Measurements from ENCODE around the gene ETV1. TPM values are rescaled to one million over a fixed set of nuclear protein-coding genes. Genes with fewer than 3 reads are reported as not detected.

Gene ETV1
- total and polyA plus RNA-seq, 2 of the 4 experiments (the other 2 are of a cell fraction) = 8.6 to 21.1 TPM

- no peak for TF ChIP-seq RCOR1 (IDR thresholded peaks at IDR 0.05; ENCODE audit: insufficient replicate concordance, low read length)
- no peak for TF ChIP-seq NFE2L2 (IDR thresholded peaks at IDR 0.05; ENCODE audit: low read depth, low read length)
- no peak for TF ChIP-seq RAD21 (IDR thresholded peaks at IDR 0.05; ENCODE audit: low read length)
- no peak for TF ChIP-seq USF2 (IDR thresholded peaks at IDR 0.05; ENCODE audit: low read depth, low read length)
- no peak for TF ChIP-seq RFX5 (IDR thresholded peaks at IDR 0.05; ENCODE audit: low read depth, low read length)
- Histone ChIP-seq H4K20me1 (ENCODE audit: insufficient read depth, low read length) (no peaks in the 10 kb centered on the region), H4K91ac (ENCODE audit: insufficient read depth, low read depth, low read length) (peak overlapping the region; percentile 22), H2AFZ (replicated peaks; ENCODE audit: low read length, poor library complexity) (peak overlapping the region; percentile 41), H3K23ac (ENCODE audit: low read depth, low read length) (peak overlapping the region; percentile 75; the same call in 1 of the 2 replicates), H3K79me1 (ENCODE audit: low read depth in 1 of 2, low read length in 2 of 2) (no peaks in the 10 kb centered on the region), H2AK9ac (replicated peaks; ENCODE audit: low read depth, low read length, poor library complexity) (no peak overlapping the region), H3K4ac (ENCODE audit: low read depth, low read length) (peak overlapping the region; percentile 52), H3K27ac (ENCODE audit: insufficient read depth, low read length) (peak overlapping the region; percentile 83), H3K4me2 (ENCODE audit: low read depth, low read length) (peak overlapping the region; percentile 94), H3K56ac (ENCODE audit: extremely low read depth, insufficient read depth, low read length) (peak overlapping the region; percentile 92), H2BK5ac (ENCODE audit: low read depth, low read length, poor library complexity, severe bottlenecking) (peak overlapping the region; percentile 74), H3K9me1 (ENCODE audit: insufficient read depth, low read length) (no peaks in the 10 kb centered on the region), H2BK120ac (ENCODE audit: low read depth, low read length) (peak overlapping the region; percentile 61), H3K18ac (ENCODE audit: low read depth, low read length) (peak overlapping the region; percentile 26), H3K36me3 (ENCODE audit: control insufficient read depth, insufficient read depth, low read length) (no peaks in the 10 kb centered on the region), H2BK15ac (ENCODE audit: low read depth, low read length) (peak overlapping the region; percentile 79; the same call in 2 of the 3 replicates), H3K9ac (ENCODE audit: low read depth, low read length) (peak overlapping the region; percentile 79), H3K14ac (replicated peaks; ENCODE audit: low read depth, low read length) (peak overlapping the region; percentile 19; the same call in 1 of the 2 replicates), H4K5ac (ENCODE audit: low read depth, low read length) (peak overlapping the region; percentile 45), H2AK5ac (ENCODE audit: low read depth, low read length) (peak overlapping the region; percentile 46), H3K9me3 (ENCODE audit: control insufficient read depth, insufficient read depth, low read length) (no peaks in the 10 kb centered on the region), H2BK20ac (ENCODE audit: low read depth, low read length) (peak overlapping the region; percentile 7; the same call in 1 of the 2 replicates), H3K4me1 (ENCODE audit: control insufficient read depth, insufficient read depth, low read length) (no peaks in the 10 kb centered on the region), H4K8ac (ENCODE audit: low read depth in 2 of 2, low read length in 2 of 2) (peak overlapping the region; percentile 80 to 93), H3K4me3 (ENCODE audit: insufficient read depth, low read depth, low read length) (peak overlapping the region; percentile 40), H3K27me3 (ENCODE audit: control insufficient read depth, insufficient read depth, low read length) (no peaks in the 10 kb centered on the region)
- CTCF ChIA-PET = interaction anchor here (0.6 to 1.0 kb wide), 2 partner anchors 22 to 32 kb away, joined by 3 to 5 read pairs; no protein-coding TSS in a partner anchor
- TSS peak; percentile 90 for BruUV-seq (replicated peaks)
- in situ Hi-C loops (cut with MboI; ENCODE audit: low sequenced_read_pairs) (loop anchor here (25.0 kb wide), 1 partner anchor 1330 kb away; no protein-coding TSS in a partner anchor), intact Hi-C loops (cut with micrococcal nuclease) (loop anchor here (2.0 kb wide), 3 partner anchors 141 to 709 kb away; no protein-coding TSS in a partner anchor), dilution Hi-C loops (cut with HindIII; ENCODE audit: low sequenced_read_pairs, unreplicated experiment) (no loop called here)
- no peak for ATAC-seq (ENCODE audit: low read depth)
- DNase-seq = no peak
- no CpG with 5 or more reads among the region's 12 CpGs for WGBS, 2 experiments (ENCODE audit: extremely low coverage in 2 of 2, insufficient read length in 1 of 2)
- POLR2A ChIA-PET (ENCODE audit: unreplicated experiment) = interaction anchor here (0.6 to 1.0 kb wide), 2 partner anchors 143 to 452 kb away, joined by 3 to 7 read pairs; no protein-coding TSS in a partner anchor
Measured at GRCh38 chr7:13991791-13992595, 2.5 kb upstream of the ETV1 start.
